Measurements from ENCODE around the gene KCNH5.
"Not testable (repeated sequence)": the region's sequence is repeated elsewhere in the genome, so short reads cannot be mapped to it uniquely, and the experiment has no call there.

Gene KCNH5

DNA sequence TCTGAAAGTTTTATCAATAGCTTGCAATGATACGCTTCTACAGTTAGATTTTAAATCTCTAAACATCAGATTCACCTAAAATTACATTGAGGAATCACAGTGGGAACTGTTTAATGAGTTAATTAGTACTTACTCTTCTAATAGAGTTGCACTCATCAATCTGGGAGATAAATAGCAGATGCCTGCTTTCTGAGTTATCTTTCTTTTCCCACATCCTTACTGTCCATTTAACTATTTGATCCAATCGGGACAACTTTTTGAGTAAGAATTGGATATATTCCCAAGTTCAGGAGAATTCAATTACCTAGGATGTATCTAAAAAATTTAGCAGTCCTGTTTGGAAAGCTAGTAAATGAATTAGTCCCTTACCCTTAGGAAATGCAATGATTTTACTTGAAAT is 162.3 kb downstream of the KCNH5 start:
- no peak for DNase-seq (ENCODE audit: low read depth)

DNA sequence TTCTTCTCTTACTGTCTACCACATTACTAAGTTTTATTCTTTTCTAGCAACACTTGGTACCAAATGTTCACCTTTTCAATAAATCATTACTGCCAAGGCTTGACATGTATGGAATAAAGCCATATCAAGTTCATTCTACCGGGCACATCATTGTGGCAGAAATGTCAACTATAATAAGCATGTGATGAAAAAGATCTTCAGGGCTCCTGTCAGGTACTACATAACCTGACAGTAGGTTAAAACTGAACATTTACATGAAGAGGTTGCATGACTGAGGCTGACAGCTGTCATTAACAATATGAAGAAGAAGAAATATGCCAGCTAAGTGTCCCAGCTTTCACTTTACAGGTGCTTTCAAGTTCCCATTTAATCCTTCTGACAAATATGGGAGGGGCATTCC is 178.9 kb downstream of the KCNH5 start:
- DNase-seq (ENCODE audit: low read depth) = no peak

DNA sequence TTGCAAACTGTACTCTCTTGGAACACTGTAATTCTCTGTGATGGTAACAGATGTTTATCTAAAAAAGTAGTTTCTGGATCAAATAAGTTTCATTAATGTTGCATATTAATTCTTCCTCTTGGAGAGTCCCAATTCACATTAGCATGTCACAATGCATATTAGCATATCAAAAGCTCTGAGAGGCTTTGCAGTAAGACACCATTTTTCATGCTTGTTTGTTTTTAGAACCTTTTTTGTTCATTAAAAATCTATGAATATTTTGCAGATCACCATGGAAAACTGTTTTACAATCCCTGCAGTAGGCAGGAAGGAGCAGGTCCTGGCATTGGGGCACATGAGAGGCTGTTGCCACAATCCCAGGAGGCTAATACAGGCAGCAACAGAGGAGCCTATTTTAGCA is 180.7 kb downstream of the KCNH5 start:
- no peak for DNase-seq (ENCODE audit: low read depth)

DNA sequence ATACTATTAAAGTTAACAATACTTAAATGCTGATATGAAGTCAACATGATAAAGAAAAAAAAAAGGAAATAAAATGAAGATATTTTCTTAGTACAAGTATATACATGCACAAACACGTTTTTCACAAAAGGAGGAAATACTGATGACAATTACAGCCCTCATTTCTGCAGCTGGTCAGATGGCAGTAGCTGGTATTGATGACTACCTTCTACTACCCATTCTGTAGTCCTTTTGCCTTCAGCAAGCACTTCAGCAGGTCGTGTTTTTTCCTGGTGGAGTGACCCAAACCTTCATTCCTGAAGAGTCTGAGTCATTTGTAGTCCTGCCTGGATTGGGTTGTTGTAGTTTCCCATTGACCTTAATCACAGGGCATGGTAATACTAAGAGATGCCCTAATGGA is 187.2 kb downstream of the KCNH5 start:
- DNase-seq (ENCODE audit: low read depth) = not testable (repeated sequence)

DNA sequence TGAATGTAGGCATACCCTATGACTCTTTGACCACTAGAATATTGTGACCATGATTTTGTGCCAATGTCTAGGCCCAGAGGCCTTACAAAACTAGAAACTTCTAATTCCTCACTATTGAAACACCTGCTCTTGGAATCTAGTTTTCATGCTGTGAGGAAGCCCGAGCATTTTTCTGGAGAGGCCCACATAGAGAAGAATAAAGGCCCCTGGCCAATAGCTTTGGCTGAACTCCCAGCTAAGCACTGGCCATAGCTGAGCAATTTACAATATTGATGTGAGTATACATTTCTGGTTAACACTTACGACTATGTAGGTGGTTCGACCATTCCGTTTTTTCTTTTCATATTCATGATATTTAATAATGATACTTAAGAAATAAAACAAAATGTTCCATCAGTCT is 190.3 kb downstream of the KCNH5 start:
- no peak for DNase-seq (ENCODE audit: low read depth)

DNA sequence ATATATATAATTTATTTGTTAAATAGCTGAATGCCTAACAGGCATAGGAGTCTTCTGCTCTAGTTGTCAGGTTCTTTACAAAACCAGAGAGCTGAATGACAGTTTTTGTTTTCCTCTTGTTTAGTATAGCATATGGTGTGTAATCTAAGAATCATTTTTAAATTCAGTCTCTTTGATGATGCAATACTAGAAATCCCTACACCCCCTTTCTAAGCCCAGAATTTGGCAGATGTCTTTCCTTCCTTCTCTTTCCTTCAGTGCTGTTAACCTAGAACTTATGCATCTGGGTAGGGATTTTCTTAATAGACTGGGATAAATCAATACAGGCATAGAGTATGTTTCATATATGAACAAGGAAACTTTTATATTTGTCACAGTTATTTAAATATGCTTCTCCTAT is 198.1 kb downstream of the KCNH5 start:
- DNase-seq (ENCODE audit: low read depth) = no peak

DNA sequence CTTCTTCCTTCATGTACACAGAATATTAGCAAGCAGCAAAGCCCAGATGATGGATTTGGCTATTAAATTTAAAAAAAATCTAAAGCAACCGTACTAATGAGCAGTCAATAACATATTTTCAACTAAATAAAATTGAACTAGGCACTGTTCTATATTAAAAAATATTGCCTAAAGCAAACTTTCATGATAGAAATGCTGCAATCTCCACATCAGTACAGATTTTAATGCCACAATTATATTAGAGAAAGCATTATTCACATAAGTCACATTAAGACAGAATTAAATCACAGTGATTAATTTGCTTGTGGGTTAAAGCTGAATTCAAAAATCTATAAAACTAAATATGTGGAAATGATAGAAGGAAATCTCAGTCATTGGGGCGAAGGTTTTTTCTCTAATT is 200.7 kb downstream of the KCNH5 start:
- no peak for DNase-seq (ENCODE audit: low read depth)

DNA sequence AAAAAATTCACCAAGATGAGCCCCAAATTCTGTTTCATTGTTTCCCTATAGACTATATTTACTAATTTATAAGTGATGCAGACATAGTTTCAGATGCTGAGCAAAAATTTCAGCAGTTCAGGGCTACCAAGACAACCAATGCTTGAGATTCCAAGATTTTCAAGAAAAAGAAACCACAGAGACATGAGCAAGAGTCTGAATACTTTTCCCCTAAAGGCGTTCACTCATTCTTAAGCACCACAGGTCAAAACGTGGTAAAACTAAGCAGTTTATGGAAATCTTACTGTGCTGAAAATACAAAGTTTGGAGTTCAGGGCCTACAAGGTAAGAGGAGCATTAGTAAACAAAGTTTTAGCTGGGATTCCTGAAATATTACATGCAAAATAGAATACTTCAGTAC is 221.2 kb downstream of the KCNH5 start:
- DNase-seq (ENCODE audit: low read depth) = no peak

DNA sequence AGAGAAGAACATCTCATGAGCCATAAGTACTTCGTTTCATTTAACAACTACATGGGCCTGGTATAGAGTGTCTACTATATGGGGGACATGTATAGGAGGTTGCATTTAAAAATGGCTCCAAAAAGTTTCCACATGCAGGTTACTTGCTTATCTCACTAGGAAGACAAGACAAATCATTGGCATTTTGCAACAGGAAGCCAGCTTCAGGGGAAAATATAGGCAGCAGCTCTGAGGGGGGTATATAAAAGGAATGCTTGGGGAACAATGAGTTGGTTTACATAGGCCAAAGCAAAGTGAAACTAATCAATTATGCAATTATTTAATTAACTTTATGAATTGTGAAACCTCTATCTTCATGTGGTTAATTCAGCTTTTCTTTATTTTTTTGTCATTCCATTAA is 225.3 kb downstream of the KCNH5 start:
- no peak for DNase-seq (ENCODE audit: low read depth)

DNA sequence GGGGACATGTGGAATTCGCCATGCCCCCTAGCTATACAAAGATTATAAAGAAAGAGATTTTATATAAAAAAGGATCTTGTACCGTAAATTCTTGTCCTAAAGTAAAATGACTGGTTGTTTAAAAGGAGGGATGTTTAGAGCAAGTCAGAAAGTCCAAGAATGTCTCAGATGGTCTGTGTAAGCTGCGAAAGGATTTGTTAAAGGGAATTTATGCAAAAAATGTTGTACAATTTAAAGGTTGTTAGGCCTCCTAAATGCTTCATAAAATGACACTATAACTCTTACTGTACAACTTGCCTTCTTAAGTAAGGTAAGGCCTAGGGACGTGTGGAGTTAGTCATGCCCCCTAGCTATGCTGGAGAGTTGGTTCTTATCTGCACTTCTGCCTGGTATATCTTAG is 237.6 kb downstream of the KCNH5 start:
- no peak for DNase-seq (ENCODE audit: low read depth)

DNA sequence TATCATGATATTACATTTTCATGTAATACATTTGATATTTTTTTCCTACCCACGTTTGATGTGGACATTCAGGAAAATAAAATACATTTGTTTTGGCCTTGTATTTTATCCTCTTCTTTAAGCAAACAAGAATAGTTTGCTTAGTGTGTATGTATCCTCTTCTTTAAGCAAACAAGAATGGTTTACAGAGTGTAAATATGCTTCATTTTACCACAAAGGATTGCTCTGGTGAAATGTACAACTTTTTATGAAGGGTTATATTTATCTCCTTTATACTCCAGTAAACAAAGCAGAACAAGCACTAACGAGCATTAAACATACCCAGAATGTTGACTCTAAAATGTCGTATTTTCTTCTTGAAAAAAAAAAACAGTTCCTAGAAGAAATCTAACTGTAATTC is 244.7 kb downstream of the KCNH5 start:
- no peak for DNase-seq (ENCODE audit: low read depth)

DNA sequence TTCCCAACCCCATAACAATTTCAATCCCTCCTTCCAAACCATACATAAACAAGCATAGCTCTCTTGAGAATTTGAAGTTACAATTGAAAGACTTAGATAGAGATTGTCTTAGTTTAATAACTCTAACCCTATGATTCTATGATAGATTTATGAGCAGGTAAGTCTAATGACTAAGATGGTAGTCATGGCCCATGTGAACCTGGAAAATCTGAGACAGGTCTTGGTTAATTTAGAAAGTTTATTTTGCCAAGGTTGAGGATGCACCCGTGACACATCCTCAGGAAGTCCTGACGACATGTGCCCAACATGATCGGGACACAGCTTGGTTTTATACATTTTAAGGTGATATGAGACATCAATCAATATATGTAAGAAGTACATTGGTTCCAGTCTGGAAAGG is 248.8 kb downstream of the KCNH5 start:
- DNase-seq (ENCODE audit: low read depth) = no peak

DNA sequence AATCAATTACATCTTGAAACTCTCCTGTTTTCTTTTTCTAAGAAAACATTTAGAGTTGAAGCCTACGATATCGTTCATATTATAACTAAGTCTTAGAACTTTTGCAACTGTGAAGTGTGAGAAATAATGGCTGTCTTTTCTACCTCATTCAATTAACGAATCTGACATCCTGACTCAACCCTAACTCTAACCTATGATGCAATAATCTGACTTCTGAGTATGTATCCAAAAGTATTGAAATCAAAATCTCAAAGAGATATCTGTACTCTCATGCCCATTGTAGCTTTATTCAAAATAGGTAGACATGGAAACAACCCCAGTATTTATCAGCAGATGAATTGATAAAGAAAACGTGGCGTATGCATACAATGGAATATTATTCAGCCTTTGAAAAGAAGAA is 252.7 kb downstream of the KCNH5 start:
- DNase-seq (ENCODE audit: low read depth) = no peak

DNA sequence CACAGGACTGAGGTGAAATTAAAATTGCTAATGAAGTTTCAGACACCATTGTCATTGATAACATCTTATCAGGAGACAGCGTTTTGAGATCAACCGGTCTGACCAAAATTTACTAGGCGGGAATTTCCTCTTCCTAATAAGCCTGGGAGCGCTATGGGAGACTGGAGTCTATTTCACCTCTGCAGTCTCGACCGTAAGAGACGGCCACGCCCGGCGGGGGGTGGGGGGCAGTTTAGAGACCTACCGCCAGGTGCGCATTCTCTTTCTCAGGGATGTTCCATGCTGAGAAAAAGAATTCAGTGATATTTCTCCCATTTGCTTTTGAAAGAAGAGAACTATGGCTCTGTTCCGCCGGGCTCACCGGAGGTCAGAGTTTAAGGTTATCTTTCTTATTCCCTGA is 263.9 kb downstream of the KCNH5 start:
- not testable (repeated sequence) for DNase-seq (ENCODE audit: low read depth)

DNA sequence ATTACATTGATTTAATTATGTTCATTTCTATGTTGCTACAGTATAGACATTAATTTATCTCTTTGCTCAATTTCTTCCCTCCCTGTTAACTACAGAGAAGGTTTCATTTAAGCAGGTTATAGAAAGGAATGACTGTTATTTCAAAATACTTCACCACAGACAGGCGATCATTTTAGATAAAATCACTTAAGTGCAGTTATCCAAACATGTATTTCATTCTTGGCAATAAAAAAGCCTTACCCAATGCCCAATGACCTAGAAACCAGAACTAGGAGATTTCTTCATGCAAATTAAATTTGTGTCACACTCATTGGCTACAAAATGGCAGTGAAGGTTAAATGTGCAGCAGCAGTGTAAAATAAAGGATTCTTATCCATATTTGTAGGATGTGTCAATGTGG is 266.4 kb downstream of the KCNH5 start:
- DNase-seq (ENCODE audit: low read depth) = no peak

DNA sequence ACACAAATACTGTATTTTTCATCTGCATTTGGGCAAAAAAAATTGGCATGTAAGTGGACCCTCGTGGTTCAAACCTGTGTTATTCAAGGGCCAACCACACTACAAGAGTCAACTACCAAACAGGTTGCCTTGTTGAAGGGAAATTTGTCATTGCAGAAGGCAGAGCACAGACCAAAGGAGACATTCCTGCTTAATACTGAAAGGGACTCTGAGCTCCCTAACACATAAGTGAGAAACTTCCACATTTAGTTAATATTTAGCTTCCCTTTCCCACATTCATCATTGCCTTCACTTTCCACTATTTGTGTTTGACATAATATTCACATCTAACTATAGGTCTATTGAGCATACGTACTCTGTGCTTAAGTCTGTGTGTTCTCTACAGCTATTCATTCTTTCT is 266.9 kb downstream of the KCNH5 start:
- DNase-seq (ENCODE audit: low read depth) = no peak

DNA sequence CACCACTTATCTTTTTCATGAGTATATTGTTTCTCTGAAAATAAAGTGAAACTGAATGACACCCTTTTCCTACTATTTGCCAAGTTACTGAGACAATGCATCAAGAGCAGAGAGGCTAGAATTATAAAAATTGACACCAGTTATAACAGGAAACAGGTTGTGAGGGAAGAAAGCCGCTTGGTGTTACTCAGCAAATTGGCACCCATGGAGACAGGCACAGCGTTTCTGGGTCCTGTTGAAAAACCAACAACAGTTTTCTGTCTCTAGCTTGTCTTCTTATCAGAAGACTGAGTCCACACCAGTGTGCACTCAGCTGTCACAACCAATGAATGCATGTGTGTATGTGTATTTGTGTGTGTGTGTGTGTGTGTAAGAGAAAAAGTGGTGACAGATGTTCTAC is 267.7 kb downstream of the KCNH5 start:
- DNase-seq (ENCODE audit: low read depth) = no peak

DNA sequence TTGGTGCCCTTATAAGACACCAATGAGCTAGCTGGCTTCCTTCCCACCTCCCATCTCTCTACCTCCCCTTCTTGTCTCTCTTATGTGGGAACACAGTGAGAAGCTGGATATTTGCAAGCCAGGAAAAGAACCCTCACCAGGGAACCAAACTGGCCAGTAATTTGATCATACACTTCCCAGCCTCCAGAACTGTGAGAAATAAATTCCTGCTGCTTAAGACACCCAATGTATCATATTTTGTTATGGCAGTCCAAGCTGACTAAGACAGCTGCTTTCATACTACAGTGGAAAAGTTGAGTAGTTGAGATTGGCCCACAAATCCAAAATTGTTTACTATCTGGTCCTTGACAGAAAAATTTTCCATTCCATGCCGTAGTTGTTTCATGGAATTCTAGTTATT is 269.0 kb downstream of the KCNH5 start:
- no peak for DNase-seq (ENCODE audit: low read depth)

DNA sequence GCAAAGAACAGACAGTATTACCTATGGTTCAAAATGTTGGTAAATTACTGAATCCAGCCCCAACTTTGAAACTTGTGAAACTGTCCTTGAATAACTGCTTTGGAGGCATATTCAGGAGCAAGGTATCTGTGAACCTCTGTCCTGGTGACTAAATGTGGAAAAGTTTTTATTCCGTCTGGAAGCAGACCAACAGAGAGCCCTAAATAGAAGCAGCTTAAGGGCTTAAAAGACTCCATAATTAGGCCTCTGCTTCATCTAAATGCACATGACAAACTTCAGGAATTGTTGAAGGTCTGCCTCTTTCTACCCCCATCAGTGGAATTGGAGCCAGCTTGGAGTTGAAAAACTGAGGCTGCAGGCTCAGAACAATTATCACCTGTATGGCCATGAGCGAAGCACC is 276.5 kb downstream of the KCNH5 start:
- no peak for DNase-seq (ENCODE audit: low read depth)

DNA sequence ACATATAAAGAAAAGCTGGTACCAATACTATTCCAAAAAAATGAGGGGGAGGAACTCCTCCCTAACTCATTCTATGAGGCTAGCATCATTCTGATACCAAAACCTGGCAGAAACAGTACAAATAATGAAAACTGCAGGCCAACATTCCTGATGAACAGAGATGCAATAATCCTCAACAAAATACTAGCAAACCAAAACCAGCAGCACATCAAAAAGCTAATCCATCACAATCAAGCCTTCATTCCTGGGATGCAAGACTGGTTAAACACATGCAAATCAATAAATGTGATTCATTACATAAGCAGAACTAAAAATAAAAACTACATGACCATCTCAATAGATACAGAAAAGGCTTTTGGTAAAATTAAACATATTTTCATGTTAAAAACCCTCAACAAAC is 281.3 kb downstream of the KCNH5 start:
- no peak for DNase-seq (ENCODE audit: low read depth)

DNA sequence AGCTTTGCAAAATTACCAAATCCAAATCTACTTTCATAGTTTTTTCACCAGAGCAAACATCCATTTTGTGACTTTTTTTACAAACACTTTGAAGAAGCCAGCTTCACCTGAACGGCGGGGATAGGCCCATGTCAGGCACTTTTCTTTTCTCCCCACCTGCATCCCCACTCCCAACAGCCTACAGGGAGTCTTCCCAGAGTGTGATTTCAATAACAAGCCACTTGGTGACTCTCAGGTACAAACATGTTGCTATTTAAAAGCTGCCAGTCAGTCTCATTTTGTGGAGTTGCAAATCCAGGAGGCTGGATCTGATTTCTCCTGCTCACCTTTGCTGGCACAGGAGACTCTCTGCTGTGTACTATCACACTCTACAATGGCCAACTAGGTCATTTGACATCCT is 285.5 kb downstream of the KCNH5 start:
- no peak for DNase-seq (ENCODE audit: low read depth)

DNA sequence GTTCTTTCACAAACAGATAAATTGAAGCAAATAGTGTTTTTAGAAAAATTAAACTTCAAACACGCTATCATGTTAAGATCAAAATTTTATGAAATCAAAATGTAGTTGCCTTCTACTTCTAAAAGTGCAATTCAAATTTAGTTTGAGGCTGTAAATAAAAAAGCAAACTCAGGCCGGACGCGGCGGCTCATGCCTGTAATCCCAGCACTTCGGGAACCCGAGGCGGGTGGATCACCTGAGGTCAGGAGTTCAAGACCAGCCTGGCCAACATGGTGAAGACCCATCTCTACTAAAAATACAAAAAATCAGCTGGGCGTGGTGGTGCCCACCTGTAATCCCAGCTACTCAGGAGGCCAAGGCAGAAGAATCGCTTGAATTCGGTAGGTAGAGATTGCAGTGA is 298.4 kb downstream of the KCNH5 start:
- DNase-seq (ENCODE audit: low read depth) = not testable (repeated sequence)

DNA sequence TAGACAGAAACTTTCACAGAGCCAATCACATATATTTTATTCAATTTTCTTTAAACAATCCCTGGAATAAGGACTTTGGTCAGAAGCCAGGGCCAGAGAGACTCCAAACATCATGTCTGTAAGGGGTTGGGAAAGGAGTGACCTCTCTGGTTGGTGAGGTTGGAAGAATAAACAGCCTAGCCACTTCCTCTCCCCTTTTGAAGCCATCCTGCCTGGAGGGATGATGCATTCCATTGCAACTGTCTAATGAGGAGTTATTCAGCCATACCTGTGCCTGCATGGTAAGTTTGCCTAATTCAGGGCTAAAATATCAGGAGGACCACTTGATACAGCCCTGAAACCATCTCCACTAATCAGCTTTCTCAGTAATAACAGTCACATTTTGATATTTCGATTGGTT is 299.8 kb downstream of the KCNH5 start:
- DNase-seq (ENCODE audit: low read depth) = no peak

DNA sequence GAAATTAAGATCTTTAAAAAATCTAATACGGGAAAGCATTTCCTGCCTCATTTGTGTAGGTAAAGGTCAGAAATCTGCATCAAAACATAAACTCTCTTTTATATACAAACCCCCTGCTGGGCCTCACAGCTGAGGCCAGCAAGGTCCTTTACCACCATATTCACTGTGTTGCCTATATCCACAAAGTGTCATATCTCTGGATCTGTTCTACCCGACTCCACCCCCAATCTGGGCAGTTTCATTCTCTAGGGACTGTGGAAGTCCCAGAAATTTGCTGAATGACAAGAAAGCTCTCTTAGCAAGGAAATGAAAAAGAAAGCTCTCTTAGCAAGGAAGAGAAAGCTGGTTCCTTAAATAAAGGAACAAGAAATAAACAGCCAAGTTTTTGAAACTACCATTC is 301.7 kb downstream of the KCNH5 start:
- no peak for DNase-seq (ENCODE audit: low read depth)

DNA sequence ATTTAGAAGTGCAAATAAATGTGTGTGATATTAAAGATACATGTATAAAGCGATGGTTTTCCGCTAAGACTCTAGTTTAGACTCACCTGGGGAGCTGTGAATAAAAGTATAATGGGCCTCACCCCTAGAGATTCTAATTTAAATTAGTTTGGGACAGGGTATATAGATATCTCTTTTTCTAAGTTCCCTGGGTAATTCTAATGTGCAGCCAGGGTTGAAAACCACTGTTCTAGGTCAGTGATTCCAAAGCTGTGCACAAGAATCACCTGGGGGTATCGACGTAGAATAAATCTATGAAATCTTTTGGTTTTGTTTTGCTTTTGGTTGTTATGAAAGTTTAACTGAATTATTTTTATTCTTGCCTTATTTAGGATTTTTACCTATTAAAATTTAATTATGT is 302.1 kb downstream of the KCNH5 start:
- DNase-seq (ENCODE audit: low read depth) = no peak

Data from activated gamma-delta T cell treated with anti-CD3 and anti-CD28 coated beads, Interleukin-2, amount 50 U/mL, for 16 hours (primary cell).